ENCODE data around the gene PDGFB. TPM values are rescaled to one million over a fixed set of nuclear protein-coding genes. Genes with fewer than 3 reads are reported as not detected.

Gene PDGFB
- total RNA-seq, 3 donors from 2014 or later (not counting 1 experiment from before 2014, with no cell fraction given): 0.28 to 1.2 (median 0.31) TPM

DNA sequence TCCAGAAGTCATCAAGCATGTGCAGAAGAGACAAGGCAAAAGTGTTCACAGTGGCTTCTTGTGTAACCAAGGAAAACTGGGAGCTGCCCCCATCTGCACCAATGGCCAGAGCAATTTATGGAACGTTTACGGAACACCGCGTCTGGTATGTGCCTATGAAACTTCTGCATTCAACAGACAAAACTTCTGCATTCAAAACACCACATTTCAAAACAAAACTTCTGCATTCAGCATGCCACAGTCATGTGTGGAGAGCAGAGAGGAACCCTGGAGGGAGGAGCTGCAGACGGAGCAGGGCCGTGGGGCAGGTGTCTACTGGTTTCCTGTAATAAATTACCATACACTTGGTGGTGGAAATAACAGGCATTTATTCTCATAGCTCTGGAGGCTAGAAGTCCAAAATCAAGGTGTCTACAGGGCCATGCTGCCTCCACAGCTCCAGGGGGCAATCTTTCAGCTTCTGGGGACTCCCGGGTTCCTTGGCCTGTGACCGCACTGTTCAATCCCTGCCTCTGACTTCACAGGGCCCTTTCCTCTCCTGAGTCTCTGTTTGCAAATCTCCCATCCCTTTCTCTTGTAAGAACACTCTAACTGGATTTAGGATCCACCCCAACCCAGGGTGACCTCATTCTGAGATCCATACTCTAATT, 42.4 kb upstream of the PDGFB start:
- Mint-ChIP-seq H3K27ac (no peak overlapping the region), H3K4me1 (peaks cover 11 to 12% of the 10 kb centered on the region in 2 donors), H3K27me3 (ENCODE audit: low read depth in 2 of 2) (no peaks in the 10 kb centered on the region), H3K4me3 (no peak overlapping the region), H3K9me3 (no peaks in the 10 kb centered on the region), H3K36me3 (no peaks in the 10 kb centered on the region)
- Histone ChIP-seq H3K27ac (ENCODE audit: low read length) (no peak overlapping the region), H3K4me3 (ENCODE audit: low read length) (no peak overlapping the region), H3K9me3 (ENCODE audit: control insufficient read depth, insufficient read depth, low read length) (peaks cover 9% of the 10 kb centered on the region), H3K4me1 (ENCODE audit: control insufficient read depth, insufficient read depth, low read length) (peaks cover 38% of the 10 kb centered on the region), H3K36me3 (ENCODE audit: control insufficient read depth, insufficient read depth, low read length) (no peaks in the 10 kb centered on the region), H3K27me3 (ENCODE audit: control insufficient read depth, insufficient read depth, low read length) (no peaks in the 10 kb centered on the region)
- TF ChIP-seq, protein P1, sequence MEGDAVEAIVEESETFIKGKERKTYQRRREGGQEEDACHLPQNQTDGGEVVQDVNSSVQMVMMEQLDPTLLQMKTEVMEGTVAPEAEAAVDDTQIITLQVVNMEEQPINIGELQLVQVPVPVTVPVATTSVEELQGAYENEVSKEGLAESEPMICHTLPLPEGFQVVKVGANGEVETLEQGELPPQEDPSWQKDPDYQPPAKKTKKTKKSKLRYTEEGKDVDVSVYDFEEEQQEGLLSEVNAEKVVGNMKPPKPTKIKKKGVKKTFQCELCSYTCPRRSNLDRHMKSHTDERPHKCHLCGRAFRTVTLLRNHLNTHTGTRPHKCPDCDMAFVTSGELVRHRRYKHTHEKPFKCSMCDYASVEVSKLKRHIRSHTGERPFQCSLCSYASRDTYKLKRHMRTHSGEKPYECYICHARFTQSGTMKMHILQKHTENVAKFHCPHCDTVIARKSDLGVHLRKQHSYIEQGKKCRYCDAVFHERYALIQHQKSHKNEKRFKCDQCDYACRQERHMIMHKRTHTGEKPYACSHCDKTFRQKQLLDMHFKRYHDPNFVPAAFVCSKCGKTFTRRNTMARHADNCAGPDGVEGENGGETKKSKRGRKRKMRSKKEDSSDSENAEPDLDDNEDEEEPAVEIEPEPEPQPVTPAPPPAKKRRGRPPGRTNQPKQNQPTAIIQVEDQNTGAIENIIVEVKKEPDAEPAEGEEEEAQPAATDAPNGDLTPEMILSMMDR (IDR thresholded peaks at IDR 0.05): no peak
- ATAC-seq (peak; percentile 37 to 69 (median 50)), DNase-seq (no peak)
- WGBS (ENCODE audit: insufficient coverage): 18% methylated on average over 8 of the region's 8 CpGs
- intact Hi-C loops (cut with micrococcal nuclease): no loop called here

DNA sequence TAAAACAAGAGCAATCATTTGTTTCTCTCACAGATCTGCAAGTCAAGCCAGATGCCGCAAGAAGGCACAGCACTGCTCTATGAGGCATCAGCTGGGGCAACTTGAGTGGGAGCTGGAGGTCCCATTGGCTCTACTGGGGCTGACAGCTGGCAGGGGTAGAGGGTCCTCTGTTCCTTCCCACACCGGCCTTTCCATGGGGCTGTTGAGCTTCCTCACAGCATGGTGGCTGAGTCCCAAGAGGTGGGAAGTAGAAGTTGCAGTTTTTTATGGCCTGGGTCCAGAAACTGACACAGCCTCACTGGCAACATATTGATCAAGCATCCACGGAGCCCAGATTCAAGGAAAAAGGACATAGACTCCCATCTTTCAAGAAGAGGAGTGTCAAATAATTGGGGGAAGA, 40.2 kb upstream of the PDGFB start:
- H3K36me3 Mint-ChIP-seq: no peaks in the 10 kb centered on the region
- Histone ChIP-seq H3K27me3 (ENCODE audit: control insufficient read depth, insufficient read depth, low read length) (no peaks in the 10 kb centered on the region), H3K36me3 (ENCODE audit: control insufficient read depth, insufficient read depth, low read length) (no peaks in the 10 kb centered on the region), H3K4me3 (ENCODE audit: low read length) (no peak overlapping the region), H3K9me3 (ENCODE audit: control insufficient read depth, insufficient read depth, low read length) (peaks cover 9% of the 10 kb centered on the region), H3K4me1 (ENCODE audit: control insufficient read depth, insufficient read depth, low read length) (peaks cover 37% of the 10 kb centered on the region), H3K27ac (ENCODE audit: low read length) (no peak overlapping the region)
- TF ChIP-seq, protein P1 (IDR thresholded peaks at IDR 0.05): no peak
- H3K4me3 Mint-ChIP-seq: no peak overlapping the region
- intact Hi-C loops (cut with micrococcal nuclease): no loop called here
- 68% methylated on average over 3 of the region's 3 CpGs for WGBS (ENCODE audit: insufficient coverage)
- ATAC-seq: no peak
- peaks cover 0 to 3% of the 10 kb centered on the region in 2 donors for H3K27me3 Mint-ChIP-seq (ENCODE audit: low read depth in 2 of 2)
- peaks cover 11 to 18% of the 10 kb centered on the region in 2 donors for H3K4me1 Mint-ChIP-seq
- DNase-seq: no peak
- no peaks in the 10 kb centered on the region for H3K9me3 Mint-ChIP-seq
- no peak overlapping the region for H3K27ac Mint-ChIP-seq

- H3K9me3 ChIP-seq (ENCODE audit: control insufficient read depth, insufficient read depth, low read length): peaks cover 9% of the 10 kb centered on the region
- no peak overlapping the region for H3K27ac Mint-ChIP-seq
- no peak overlapping the region for H3K4me3 Mint-ChIP-seq
- no peaks in the 10 kb centered on the region for H3K36me3 Mint-ChIP-seq
- no peak overlapping the region for H3K4me3 ChIP-seq (ENCODE audit: low read length)
- peaks cover 11 to 18% of the 10 kb centered on the region in 2 donors for H3K4me1 Mint-ChIP-seq
- H3K36me3 ChIP-seq (ENCODE audit: control insufficient read depth, insufficient read depth, low read length): no peaks in the 10 kb centered on the region
- no peaks in the 10 kb centered on the region for H3K9me3 Mint-ChIP-seq
- intact Hi-C loops (cut with micrococcal nuclease): no loop called here
- no peak overlapping the region for H3K27ac ChIP-seq (ENCODE audit: low read length)
- 87% methylated on average over 19 of the region's 19 CpGs for WGBS (ENCODE audit: insufficient coverage)
- H3K27me3 ChIP-seq (ENCODE audit: control insufficient read depth, insufficient read depth, low read length): no peaks in the 10 kb centered on the region
- TF ChIP-seq, protein P1 (IDR thresholded peaks at IDR 0.05): no peak
- H3K27me3 Mint-ChIP-seq (ENCODE audit: low read depth in 2 of 2): peaks cover 0 to 3% of the 10 kb centered on the region in 2 donors
- DNase-seq (no peak), ATAC-seq (no peak)
- H3K4me1 ChIP-seq (ENCODE audit: control insufficient read depth, insufficient read depth, low read length): peaks cover 37% of the 10 kb centered on the region
These were observed 39.6 kb upstream of the PDGFB start for GRCh38 chr22:39284142-39284980.
